Natural killer cell (primary cell): ENCODE results near the gene COG5. TPM values are rescaled to one million over a fixed set of nuclear protein-coding genes. Genes with fewer than 3 reads are reported as not detected.

ENCODE experiments used
- ATAC-seq, 3 donors: fragments of 150-1000 bp in 2 of 3; fragments of 200-7000 bp in 1 of 3; cut with Tn5 transposase; 1 replicate in 1 of 3; 2 replicates in 2 of 3; pipeline ENCODE4 v1.10.0; 2021; ENCODE audit warnings: mild to moderate bottlenecking in 2 of 3, moderate library complexity in 2 of 3
- DNase-seq, 2 donors: peaks; one replicate each; pipeline versions ENCODE4 v3.0.0 to v3.0.0-alpha.2; 2013 to 2021; ENCODE audit warnings: mixed read lengths in 1 of 2
- H3K27ac ChIP-seq: one replicate; pipeline ENCODE4 v1.5.1; 2013; ENCODE audit warnings: mild to moderate bottlenecking, low read length
- H3K27me3 ChIP-seq: one replicate; pipeline ENCODE4 v1.6.1; 2013; ENCODE audit warnings: low read length; ENCODE audit not compliant: control insufficient read depth, insufficient read depth
- H3K36me3 ChIP-seq: one replicate; pipeline ENCODE4 v1.6.1; 2013; ENCODE audit warnings: low read length; ENCODE audit not compliant: control insufficient read depth, insufficient read depth
- H3K4me1 ChIP-seq: one replicate; pipeline ENCODE4 v1.6.1; 2013; ENCODE audit warnings: low read length; ENCODE audit not compliant: control insufficient read depth, insufficient read depth
- H3K4me3 ChIP-seq: one replicate; pipeline ENCODE4 v1.5.1; 2013; ENCODE audit warnings: low read length
- H3K9me3 ChIP-seq: one replicate; pipeline ENCODE4 v1.6.1; 2013; ENCODE audit warnings: low read length; ENCODE audit not compliant: control insufficient read depth, insufficient read depth
- H3K27ac Mint-ChIP-seq, 2 donors: one replicate each; pipeline ENCODE4 v1.8.0; 2022; ENCODE audit warnings: mild to moderate bottlenecking in 2 of 2, mixed read lengths in 2 of 2, moderate library complexity in 1 of 2
- H3K27me3 Mint-ChIP-seq, 2 donors: one replicate each; pipeline ENCODE4 v1.8.0; 2022; ENCODE audit warnings: low read depth in 2 of 2, mixed read lengths in 2 of 2
- H3K36me3 Mint-ChIP-seq: one replicate; pipeline ENCODE4 v1.8.0; 2022; ENCODE audit warnings: mixed read lengths
- H3K4me1 Mint-ChIP-seq, 2 donors: one replicate each; pipeline ENCODE4 v1.8.0; 2022; ENCODE audit warnings: mixed read lengths in 2 of 2
- H3K4me3 Mint-ChIP-seq: one replicate; pipeline ENCODE4 v1.8.0; 2022; ENCODE audit warnings: mild to moderate bottlenecking, moderate library complexity, mixed read lengths
- H3K9me3 Mint-ChIP-seq, 2 donors: one replicate each; pipeline ENCODE4 v1.8.0; 2022; ENCODE audit warnings: mixed read lengths in 2 of 2
- WGBS: methylation state at CpG from one replicate; pipeline ENCODE4 v1.1.7; 2013; ENCODE audit warnings: missing lambda C conversion rate; ENCODE audit not compliant: insufficient coverage; 5-methylcytosine and 5-hydroxymethylcytosine counted together
- intact Hi-C: fragments of 100-400 bp; cut with micrococcal nuclease; formaldehyde crosslinking; loops from one replicate; pipeline ENCODE4 v1.14.2; 2022
- total RNA-seq, 4 donors: library from RNA; stranded (reverse); fragments of 120-200 nt in 1 of 4; gene quantifications; one replicate each; pipeline versions ENCODE4 v1.2.3 to v1.2.4, GENCODE V29; 2013 to 2022
- TF ChIP-seq, protein P1 (sequence below): fragments of 200-600 bp; IDR thresholded peaks from one replicate; pipeline ENCODE4 v1.8.0; 2022; ENCODE audit warnings: antibody characterized with exemption

Gene COG5
- total RNA-seq, 3 donors from 2014 or later (not counting 1 experiment from before 2014, with no cell fraction given) = 49.2 to 54.6 (median 54.2) TPM

GRCh38 chr7:107302250-107302847, 261.4 kb downstream of the COG5 start:
- Histone ChIP-seq H3K27me3 (no peaks in the 10 kb centered on the region), H3K9me3 (no peaks in the 10 kb centered on the region), H3K4me1 (no peaks in the 10 kb centered on the region), H3K4me3 (no peak overlapping the region), H3K27ac (no peak overlapping the region), H3K36me3 (peaks cover 2% of the 10 kb centered on the region)
- WGBS = 100% methylated on average over 1 of the region's 2 CpGs
- Mint-ChIP-seq H3K36me3 (no peaks in the 10 kb centered on the region), H3K27ac (no peak overlapping the region), H3K27me3 (no peaks in the 10 kb centered on the region), H3K9me3 (no peaks in the 10 kb centered on the region), H3K4me3 (no peak overlapping the region), H3K4me1 (no peaks in the 10 kb centered on the region)
- no peak for ATAC-seq
- DNase-seq = no peak
- intact Hi-C loops = no loop called here
- TF ChIP-seq, protein P1, sequence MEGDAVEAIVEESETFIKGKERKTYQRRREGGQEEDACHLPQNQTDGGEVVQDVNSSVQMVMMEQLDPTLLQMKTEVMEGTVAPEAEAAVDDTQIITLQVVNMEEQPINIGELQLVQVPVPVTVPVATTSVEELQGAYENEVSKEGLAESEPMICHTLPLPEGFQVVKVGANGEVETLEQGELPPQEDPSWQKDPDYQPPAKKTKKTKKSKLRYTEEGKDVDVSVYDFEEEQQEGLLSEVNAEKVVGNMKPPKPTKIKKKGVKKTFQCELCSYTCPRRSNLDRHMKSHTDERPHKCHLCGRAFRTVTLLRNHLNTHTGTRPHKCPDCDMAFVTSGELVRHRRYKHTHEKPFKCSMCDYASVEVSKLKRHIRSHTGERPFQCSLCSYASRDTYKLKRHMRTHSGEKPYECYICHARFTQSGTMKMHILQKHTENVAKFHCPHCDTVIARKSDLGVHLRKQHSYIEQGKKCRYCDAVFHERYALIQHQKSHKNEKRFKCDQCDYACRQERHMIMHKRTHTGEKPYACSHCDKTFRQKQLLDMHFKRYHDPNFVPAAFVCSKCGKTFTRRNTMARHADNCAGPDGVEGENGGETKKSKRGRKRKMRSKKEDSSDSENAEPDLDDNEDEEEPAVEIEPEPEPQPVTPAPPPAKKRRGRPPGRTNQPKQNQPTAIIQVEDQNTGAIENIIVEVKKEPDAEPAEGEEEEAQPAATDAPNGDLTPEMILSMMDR = no peak

DNA sequence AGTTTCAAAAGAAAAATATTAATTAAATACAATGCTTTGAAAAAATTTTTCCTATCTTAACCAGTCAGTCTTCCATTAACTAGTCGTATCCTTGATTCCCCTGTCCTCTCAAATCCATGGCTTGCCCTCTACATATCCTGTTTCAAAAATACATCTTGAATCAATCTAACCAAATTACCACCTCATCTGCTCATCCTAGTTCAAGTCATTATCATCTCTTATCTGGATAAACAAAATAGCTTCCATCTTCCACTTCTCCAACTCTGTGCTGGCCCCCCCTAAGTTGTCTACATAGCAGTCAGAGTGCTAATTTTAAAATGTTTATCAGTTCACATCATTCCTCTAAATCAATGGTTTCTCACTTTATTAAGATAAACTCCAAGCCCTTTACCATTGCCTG, 269.5 kb downstream of the COG5 start:
- Histone ChIP-seq H3K27me3 (no peaks in the 10 kb centered on the region), H3K9me3 (no peaks in the 10 kb centered on the region), H3K4me1 (no peaks in the 10 kb centered on the region), H3K4me3 (no peak overlapping the region), H3K36me3 (peaks cover 14% of the 10 kb centered on the region), H3K27ac (no peak overlapping the region)
- TF ChIP-seq, protein P1 = no peak
- Mint-ChIP-seq H3K27me3 (no peaks in the 10 kb centered on the region), H3K27ac (no peak overlapping the region), H3K4me3 (no peak overlapping the region), H3K36me3 (no peaks in the 10 kb centered on the region), H3K4me1 (no peaks in the 10 kb centered on the region), H3K9me3 (no peaks in the 10 kb centered on the region)
- 100% methylated on average over 1 of the region's 1 CpG for WGBS
- no peak for DNase-seq
- intact Hi-C loops = no loop called here
- ATAC-seq = no peak

DNA sequence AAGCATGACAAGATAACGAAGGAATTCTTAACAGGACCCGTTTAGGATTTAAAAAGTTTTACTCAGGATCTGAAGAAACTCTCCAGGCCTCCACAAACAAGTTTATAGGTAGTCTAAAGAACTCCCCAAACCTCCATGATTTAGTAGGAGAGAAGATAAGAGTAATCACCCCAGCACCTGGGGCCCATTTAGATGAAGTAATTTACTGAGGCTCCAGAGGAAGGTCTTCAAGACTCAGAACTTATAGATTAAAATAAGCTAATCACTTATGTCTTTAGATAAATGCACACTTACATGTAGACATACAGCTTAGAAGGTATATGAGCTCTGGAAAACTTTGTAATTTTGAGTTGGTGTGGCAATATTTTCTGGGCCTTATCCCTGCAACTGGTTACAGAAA, 271.1 kb downstream of the COG5 start:
- no peaks in the 10 kb centered on the region for H3K36me3 Mint-ChIP-seq
- TF ChIP-seq, protein P1 = no peak
- WGBS = 94% methylated on average over 2 of the region's 2 CpGs
- Histone ChIP-seq H3K9me3 (no peaks in the 10 kb centered on the region), H3K27ac (no peak overlapping the region), H3K4me1 (no peaks in the 10 kb centered on the region), H3K36me3 (peaks cover 13% of the 10 kb centered on the region), H3K27me3 (no peaks in the 10 kb centered on the region), H3K4me3 (no peak overlapping the region)
- H3K4me1 Mint-ChIP-seq = no peaks in the 10 kb centered on the region
- ATAC-seq (no peak), DNase-seq (no peak)
- no peaks in the 10 kb centered on the region for H3K27me3 Mint-ChIP-seq
- H3K27ac Mint-ChIP-seq = no peak overlapping the region
- intact Hi-C loops = no loop called here
- H3K4me3 Mint-ChIP-seq = no peak overlapping the region
- no peaks in the 10 kb centered on the region for H3K9me3 Mint-ChIP-seq

DNA sequence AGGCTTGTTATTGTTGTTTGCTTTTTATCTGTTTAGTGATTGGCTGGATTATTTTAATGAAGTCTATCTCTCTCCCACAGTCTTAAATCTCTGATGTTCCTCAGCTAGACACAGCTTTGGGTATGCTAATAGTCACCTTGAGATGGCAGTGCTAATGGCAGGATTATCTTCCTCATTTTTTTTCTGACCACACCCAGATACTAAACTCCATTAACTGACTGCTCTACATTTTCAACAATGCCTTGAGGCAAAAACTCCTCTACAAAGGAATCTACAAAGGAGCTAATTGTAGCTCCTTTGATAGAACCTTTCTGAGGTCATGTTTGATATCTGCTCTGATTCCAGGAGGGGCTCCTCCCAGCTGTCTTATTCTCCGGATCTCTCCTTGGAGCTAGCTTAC, 272.3 kb downstream of the COG5 start:
- H3K36me3 Mint-ChIP-seq = no peaks in the 10 kb centered on the region
- H3K4me3 Mint-ChIP-seq = no peak overlapping the region
- no peaks in the 10 kb centered on the region for H3K4me1 Mint-ChIP-seq
- H3K9me3 ChIP-seq = no peaks in the 10 kb centered on the region
- H3K27me3 ChIP-seq = no peaks in the 10 kb centered on the region
- no peak for DNase-seq
- no peak overlapping the region for H3K4me3 ChIP-seq
- H3K27me3 Mint-ChIP-seq = no peaks in the 10 kb centered on the region
- H3K4me1 ChIP-seq = no peaks in the 10 kb centered on the region
- H3K27ac Mint-ChIP-seq = no peak overlapping the region
- H3K36me3 ChIP-seq = peaks cover 12% of the 10 kb centered on the region
- no peak for ATAC-seq
- no peaks in the 10 kb centered on the region for H3K9me3 Mint-ChIP-seq
- H3K27ac ChIP-seq = no peak overlapping the region
- intact Hi-C loops = no loop called here
- WGBS = 100% methylated on average over 1 of the region's 1 CpG
- TF ChIP-seq, protein P1 = no peak
